ENCODE measurements around the gene EHMT1.

Gene EHMT1

DNA sequence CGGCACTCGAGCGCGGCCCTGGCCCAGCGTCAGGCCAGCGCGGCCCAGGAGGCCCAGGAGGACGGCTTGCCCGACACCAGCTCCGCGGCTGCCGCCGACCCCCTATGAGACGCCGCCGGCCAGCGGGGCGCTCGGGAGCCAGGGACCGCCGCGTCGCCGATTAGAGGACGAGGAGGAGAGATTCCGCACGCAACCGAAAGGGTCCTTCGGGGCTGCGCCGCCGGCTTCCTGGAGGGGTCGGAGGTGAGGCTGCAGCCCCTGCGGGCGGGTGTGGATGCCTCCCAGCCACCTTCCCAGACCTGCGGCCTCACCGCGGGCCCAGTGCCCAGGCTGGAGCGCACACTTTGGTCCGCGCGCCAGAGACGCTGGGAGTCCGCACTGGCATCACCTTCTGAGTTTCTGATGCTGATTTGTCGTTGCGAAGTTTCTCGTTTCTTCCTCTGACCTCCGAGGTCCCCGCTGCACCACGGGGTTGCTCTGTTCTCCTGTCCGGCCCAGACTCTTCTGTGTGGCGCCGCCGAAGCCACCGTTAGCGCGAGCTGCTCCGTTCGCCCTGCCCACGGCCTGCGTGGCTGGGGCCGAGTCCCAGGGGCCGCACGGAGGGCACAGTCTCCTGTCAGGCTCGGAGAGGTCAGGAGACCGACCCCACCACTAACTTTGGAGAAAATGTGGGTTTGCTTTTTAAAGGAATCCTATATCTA, 216.2 kb downstream of the EHMT1 start:
- no peak for DNase-seq

DNA sequence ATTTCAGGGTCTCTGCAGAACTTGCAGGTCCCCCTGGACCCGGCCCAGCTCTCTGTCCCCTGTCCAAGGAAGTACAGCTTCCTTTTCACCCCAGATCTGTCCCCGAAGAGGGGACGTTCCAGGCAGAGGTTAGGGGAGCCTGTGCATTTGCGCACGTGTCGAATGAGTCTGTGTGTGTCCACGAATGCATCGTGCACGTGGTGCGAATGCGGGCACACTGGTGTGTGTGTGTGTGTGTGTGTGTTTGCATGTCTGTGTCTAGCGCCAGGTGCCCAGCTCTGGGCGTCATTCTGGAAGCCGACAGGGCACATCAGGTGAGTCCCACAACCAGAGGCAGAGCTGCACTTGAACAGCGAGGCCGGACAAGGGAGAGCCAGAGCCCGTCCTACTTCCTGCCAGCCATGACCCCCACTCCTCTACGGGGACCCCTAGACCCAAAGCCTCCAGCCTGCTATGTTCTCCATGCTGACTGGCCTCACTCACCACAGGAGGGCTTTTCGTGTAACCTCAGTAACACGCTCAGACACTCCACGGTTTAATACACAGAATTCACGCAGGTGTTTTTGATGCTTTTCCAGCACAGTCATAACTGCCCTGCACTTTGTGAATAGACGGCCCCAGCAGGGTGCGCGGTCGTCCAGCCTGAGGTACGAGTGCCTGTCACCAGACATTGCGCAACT, 217.5 kb downstream of the EHMT1 start:
- DNase-seq = no peak

DNA sequence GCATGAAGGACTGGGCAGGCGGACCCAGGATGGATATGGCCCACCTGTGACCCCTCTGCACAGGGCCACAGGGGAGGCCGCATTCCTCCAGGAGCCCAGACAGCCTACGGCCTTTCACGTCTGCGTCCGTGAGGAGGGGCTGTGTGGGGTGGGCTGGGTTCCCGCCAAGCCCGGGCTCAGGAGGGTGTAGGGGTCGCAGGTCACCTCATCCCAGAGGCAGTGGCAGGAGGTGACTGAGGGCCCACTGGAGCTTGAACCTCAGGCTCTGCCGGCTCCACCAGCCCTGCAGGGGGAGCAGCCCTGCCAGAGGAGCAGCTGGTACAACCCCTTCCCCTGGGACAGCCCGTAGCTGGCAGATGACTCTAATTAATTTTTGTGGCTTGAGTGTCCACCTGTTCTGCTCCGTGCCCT, 218.0 kb downstream of the EHMT1 start:
- no peak for DNase-seq

DNA sequence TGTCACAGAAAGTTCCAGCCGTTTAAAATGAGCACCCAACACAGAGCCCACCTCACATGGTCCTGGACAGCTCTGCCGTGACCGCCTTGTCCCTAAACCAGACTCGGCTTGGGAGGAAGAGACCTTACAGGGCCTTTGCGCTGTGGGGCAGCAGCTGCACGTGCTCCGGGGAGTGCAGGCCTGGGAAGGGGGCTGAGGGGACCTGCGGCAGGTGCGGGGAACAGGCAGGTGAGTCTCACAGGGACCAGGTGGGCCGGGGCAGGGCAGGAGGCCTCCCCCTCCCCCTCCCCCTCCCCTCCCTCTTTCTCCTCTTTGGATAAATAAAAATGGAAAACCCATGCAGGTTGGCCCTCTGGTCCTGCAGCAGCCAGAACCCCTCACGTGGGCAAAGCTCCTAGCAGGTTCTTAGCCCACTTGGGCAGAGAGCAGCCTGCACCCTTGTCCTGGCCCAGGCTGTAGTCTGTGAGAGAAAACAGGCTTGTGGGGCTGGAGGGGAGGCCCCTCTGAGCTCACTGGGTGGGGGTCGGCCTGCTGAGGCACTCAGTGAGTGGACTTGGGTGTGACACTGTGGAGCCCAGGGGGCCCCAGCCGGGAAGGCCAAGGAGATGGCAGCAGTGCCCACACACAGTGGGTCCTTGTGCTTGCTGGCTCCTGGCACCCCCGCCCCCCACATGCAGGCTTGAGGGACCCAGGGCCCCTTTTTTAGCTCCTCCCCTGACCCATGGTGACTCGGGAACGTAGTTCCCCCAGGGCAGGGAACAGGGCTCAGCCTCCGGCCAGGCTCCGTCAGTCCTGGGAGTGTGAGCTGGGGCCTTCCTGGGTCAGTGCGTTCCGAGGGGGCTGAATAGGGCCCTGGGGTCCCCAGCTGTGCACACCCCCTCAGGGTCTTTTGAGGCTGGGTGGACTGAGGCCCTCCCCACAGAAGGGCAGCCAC, 218.8 kb downstream of the EHMT1 start:
- DNase-seq = no peak

DNA sequence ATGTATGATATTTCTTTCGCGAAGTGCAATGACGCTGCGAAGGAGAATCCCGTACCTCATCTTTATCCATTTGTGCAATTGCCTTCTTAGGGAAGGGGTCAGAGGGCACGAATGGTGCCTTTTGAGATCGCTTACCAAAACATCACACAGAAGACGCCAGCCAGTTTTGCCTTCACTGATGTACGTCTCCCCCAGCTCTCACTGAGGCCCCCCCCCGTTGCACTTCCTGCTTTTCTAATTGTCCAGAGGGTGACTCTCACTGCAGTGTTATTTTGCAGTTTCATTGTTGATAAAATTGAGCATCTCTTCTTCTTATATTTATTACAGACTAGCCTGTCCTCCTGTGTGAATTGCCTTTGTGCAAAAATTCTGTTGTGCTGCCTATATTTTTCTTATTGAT, 219.8 kb downstream of the EHMT1 start:
- DNase-seq = no peak

DNA sequence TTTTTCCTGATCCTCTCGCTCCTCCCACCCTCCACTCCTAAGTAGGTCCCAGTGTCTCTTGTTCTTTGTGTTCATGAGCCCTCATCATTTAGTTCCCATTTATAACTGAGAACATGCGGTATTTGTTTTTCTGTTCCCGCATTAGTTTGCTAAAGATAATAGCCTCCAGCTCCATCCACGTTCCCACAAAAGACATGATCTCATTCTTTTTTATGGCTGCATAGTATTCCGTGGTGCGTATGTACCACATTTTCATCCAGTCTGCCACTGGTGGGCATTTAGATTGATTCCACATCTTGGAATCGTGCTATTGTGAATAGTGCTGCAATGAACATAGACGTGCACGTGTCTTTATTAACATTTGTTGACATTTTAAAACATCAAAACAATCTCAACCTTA, 224.6 kb downstream of the EHMT1 start:
- no peak for DNase-seq

DNA sequence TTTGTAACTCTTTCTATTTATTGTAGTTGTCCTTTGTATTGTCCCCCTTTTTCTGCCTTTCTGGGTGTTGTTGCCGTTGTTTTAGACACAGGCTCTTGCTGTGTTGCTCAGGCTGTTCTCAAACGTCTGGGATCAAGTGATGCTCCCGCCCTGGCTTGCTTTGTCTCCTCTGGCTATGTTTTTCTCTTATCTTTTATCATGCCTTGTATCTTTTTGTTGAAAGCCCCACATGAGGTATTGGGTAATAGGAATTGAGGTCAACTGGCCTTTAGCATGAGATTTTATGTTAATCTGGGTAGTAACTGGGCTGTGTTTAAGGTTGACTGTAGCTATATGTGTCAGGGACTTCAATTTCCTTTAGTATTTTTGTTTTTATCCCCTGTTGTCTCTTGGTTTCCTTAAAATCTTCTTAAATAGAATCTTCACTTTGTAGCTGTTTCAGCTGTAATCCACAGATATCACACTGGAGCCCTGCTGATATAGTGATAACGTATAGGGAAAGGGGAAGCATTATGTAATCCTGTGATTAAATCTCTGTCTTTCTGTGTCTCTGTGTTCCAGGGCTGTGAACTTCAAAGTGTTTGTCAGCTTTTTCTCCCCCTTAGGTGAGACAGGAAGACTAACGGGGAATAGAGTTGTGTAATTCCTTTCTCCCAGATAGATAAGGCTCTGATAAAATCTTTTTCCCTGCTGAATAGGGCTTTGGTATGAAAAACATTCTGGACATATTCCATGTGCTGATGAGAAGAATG, 232.9 kb downstream of the EHMT1 start:
- no peak for DNase-seq

DNA sequence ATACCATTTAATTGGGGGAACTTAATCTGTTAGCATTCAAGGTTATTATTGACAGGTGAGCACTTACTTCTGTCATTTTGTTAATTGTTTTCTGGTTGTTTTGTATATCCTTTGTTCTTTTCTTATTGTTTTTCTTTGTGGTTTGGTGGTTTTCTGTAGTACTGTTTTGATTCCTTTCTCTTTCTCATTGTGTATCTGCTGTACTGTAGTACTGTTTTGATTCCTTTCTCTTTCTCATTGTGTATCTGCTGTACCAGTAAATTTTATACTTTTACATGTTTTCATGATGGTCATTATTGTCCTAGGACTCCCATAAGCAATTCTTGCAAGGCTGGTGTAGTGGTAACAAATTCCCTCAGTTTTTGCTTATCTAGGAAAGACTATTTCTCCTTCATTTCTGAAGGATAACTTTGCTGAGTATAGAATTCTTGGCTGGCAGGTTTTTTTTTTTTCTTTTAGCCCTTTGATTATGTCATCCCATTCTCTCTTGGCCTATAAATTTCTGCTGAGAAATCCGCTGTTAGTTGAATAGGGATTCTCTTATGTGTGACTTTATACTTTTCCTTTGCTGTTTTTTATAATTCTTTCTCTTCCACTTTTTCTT, 234.7 kb downstream of the EHMT1 start:
- DNase-seq = no peak

DNA sequence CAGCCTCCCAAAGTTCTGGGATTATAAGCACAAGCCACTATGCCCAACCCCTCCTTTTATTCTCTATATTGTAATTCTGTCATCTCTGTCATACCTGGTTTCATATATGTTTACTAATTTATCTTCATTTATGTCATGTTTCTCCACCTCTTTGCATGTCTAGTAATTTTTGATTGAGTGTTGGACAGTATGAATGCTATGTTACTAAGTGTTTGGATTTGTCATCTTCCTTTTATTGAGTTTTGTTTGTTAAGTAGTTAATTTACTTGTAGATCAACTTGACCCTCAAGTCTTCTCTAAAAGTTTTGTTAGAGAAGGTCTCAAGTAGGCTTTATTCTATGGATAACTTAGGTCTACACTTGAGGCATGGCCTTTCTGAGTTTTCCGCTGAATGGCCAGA, 241.6 kb downstream of the EHMT1 start:
- no peak for DNase-seq

DNA sequence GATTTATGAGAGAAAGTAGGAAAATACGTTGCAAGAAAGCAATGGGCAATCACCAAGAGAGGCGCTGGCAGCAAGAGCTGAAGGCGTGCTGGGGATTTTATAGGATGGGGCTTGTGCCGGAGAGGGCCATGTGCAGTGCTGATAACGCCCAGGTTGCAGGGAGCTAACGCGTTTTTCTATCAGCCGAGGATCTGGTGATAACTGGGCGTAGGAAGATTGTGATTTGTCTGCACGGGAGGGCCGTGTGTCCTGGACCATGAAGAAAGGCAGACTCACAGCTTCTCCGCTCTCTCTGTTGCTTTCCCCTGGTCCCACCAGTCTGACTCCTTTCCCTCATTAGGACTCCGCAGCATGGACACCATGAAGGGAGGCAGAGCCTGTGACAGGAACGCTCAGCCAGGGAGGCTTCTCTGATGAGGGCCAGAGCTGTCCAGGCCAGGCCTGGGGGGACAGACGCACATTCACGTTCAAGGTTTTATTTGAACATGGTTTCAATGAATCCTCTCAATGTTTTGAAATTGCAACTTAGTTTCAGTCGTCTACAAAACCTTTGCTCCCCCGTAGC, 246.9 kb downstream of the EHMT1 start:
- no peak for DNase-seq

DNA sequence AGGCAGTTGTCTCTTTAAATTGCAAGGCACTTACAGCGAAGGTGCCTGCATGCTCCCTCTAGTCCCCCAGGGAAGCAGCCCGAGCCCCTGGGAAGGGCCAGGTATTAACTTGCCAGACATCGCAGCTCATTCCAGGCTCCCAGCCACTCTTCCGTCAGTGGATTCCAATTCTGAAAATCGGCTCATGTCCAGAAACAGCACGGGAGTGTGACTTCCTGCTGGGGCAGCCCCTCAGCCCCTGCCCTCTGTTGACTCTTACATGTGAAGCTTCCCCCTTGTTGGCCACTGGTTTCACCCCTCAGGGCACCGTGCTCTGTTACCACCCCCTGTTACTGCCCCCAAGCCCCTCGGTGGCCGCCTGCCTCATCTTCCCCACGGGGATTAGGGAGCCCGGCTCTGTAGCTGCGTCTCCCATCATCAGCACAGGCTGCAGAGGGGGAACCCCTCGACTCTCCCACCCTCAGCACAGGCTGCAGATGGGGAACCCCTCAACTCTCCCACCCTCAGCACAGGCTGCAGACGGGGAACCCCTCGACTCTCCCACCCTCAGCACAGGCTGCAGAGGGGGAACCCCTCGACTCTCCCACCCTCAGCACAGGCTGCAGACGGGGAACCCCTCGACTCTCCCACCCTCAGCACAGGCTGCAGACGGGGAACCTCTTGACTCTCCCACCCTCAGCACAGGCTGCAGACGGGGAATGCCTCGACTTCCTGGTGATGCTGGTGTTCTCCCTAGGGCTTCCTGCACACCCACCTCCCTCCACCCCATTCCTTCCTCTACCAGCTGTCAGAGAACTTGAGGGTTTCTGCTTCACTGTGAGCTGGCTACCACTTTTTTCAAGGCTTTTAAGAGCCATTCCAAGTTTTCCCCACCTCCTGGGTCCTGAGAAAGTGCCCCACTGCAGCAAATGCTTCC, 247.7 kb downstream of the EHMT1 start:
- DNase-seq = no peak

DNA sequence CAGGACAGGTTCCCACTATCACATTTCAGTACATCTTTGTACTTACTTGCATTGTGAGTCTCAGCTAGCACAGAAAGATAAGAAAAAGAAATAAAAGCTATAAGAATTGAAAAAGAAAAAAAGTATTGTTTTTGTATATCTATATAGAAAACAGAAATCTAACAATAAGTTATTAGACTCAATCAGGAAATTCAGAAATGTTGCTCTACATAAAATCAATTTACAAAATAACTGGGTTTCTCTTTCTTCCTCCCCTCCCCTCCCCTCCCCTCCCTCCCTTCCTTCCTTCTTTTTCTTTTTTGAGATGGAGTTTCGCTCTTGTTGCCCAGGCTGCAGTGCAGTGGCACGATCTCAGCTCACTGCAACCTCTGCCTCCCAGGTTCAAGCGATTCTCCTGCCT, 251.6 kb downstream of the EHMT1 start:
- DNase-seq = no peak

DNA sequence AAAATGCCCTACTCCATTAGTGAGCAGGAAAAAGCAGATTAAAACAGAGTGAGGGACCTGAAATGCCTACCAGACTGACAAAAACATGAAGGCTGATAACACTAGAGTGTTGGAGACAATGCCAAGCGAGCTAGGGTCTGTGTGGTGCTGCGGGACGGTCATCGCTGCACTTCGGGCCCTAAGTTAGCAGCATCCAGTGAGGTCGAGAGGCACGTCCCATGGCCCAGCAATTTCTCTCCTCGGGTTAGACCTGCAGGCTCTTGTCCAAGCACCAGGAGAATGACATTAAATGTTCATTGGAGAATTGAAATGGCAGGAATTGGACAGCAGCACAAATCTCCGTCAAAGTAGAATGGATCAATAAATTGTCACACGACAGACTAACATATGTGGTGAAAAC, 253.5 kb downstream of the EHMT1 start:
- DNase-seq = no peak

DNA sequence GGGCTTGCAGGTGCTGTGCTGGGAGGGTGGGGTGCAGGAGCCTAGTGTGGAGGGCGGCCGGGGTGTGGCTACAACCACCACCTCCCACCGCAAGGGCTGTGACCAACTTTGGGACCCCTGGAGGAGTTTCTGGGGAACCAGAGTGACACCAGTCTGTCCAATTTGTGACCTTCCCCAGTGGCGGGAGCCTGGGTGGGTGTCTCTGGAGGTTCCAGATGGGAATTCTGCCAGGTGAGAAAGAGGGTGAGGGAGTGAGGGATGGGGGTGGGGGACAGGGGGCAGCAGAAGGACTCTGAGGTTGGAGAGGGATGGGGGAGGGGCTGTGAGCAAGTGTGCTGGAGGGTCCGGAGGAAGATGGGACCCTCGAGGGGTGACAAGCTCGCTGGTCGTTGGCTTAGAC, 254.6 kb downstream of the EHMT1 start:
- no peak for DNase-seq

DNA sequence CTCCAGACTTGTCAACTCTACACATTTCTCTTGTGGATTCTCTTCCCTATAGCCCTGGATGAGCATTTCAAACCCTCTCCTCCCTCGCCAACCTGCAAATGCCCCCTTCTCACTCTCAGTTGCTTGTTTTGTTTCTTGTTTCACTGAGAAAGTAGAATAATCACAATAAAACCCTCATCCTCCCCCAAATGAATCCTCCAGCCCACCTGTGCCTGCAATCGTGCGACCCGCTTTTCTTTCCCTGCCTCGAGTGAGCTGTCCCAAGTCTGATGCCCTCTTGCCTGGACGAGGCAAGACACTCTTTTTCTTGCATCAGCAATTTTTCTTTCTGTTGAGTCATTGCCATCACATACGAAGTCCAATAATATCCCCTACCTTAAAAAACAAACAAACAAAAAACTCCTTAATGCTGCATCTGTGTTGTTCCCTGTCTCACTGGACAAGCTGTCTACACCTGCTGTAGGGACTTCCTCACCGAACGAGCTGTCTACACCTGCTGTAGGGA, 255.1 kb downstream of the EHMT1 start:
- DNase-seq = no peak

DNA sequence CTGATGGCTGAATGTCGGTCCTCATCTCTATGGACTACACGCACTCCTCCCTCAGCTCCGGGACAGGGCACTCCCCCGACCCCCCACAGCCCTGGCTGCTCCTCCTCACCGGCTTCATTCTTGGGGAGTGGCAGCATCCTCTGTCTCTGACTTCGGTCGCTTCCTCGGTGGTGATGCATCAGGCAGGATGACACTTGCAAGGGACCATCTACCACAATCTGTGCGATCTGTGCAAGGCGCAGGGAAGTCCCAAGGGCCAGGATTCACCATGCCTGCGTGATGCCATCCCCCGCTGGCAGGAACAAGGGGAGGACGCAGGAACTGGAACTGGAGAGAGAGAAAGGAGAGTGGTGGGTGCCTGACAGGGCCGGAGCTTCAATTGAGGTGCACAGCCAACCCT, 256.5 kb downstream of the EHMT1 start:
- no peak for DNase-seq

DNA sequence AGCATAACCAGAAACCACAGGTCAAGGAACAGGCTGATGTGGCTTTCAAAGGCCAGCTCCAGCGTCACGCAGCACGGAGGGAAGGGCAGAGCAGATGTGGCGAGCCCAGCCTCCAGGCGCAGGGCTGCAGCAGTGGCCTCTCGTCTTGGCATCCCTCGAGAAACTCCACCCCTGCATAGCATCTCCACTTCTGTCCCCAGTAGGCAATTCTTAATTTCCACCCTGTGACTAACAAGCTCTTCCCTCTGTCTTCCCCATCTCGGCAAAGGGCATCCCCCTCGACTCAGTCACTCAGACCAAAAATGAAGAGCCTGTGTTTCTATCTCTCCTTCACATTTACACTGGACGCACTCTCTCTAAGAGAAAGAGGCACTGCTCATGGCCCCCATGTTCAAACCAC, 257.0 kb downstream of the EHMT1 start:
- DNase-seq = no peak

DNA sequence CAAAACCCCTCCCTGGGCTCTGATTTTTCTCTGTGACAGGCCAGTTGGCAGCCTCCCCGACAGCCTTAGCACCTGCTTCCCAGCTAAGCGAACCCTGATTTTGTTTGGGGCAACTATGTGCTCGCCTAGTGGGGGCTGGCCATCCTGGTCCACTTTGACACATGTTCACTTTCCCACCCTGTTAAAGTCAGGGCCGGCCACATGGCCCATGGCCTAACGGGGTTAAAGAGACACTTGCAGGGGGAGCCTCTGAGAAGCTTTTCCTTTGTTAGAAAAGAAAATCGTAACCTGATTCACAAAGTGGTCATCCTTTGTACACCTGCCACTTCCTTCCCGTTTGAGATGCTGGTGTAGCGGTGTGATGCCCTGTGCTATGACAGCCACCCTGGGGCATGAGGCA, 257.5 kb downstream of the EHMT1 start:
- no peak for DNase-seq

DNA sequence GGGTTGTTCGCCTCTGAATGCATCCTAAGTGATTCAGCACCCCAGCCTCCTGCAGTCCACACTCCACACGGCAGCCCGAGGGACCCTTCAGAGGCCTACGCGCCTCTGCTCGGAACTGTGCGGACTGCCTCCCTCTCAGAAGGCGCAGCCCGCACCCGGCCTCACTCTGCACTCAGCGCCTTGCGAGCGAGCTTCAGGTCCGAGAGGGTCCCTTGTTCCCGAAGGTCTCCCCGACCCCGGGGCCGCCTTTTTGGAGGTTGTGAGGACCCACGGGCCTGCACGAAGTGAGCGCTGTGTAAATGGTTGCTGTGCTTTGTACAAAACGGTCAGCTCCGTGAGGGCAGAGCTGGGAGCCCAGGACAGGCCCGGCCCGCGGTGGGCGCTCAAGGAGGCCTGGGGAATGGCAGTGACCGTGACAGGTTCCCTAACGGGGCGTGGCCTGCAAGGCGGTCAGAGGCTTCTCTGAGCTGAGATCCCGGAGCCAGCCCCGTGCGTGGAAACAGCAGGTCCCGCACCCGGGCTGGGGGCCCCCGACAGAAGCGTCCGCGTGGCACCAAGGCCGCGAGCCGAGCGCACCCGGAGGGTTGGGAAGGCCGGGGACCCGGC, 258.1 kb downstream of the EHMT1 start:
- DNase-seq = no peak

DNA sequence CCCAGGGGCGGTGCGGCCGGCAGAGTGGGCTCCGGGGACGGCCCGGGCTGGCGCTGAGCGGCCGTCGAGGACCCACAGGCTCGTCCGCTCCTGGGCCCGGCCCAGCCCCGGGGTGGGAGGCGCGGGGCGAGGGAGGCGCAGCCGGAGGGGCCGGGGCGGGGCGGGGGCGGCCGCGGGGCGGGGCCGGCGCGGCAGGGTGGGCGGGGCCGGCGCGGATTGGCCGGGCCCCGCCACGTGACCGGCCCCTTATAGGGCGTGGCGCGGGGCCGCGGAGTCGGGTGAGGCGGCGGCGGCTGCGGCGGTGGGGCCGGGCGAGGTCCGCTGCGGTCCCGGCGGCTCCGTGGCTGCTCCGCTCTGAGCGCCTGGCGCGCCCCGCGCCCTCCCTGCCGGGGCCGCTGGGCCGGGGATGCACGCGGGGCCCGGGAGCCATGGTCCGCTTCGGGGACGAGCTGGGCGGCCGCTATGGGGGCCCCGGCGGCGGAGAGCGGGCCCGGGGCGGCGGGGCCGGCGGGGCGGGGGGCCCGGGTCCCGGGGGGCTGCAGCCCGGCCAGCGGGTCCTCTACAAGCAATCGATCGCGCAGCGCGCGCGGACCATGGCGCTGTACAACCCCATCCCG, 258.8 kb downstream of the EHMT1 start, which contains the start of gene CACNA1B:
CACNA1B (plus strand) TSS at position 277 of the 617 bp plus-strand sequence; CDS start at position 429, 152 bp downstream.
- peak; percentile 1 to 66 for DNase-seq

Measured in NCI-H446 (cell line).